Measurements from ENCODE around the gene SMPX. TPM values are rescaled to one million over a fixed set of nuclear protein-coding genes. Genes with fewer than 3 reads are reported as not detected.

The SMPX gene
- total RNA-seq, 2 donors from 2014 or later, result not detected

GRCh38 chrX:21717802-21718201 is 40.1 kb downstream of the SMPX start:
- no peak overlapping the region for H3K4me3 ChIP-seq
- DNase-seq (no peak), ATAC-seq (no peak)
- intact Hi-C loops (cut with DNase I), result no loop called here
- H3K9me3 ChIP-seq, result no peaks in the 10 kb centered on the region
- 79 to 84% methylated on average over 4 to 6 of the region's 7 CpGs for WGBS, 2 donors
- H3K27me3 ChIP-seq, result no peaks in the 10 kb centered on the region
- no peak for TF ChIP-seq POLR2A (IDR thresholded peaks at IDR 0.05)
- TF ChIP-seq CTCF (IDR thresholded peaks at IDR 0.05), result no peak
- H3K27ac ChIP-seq, result no peak overlapping the region
- no peaks in the 10 kb centered on the region for H3K36me3 ChIP-seq (replicated peaks in 1 of 2; ENCODE audit: insufficient read depth in 1 of 2, low read depth in 2 of 2)
- H3K4me1 ChIP-seq, result no peaks in the 10 kb centered on the region

- no peaks in the 10 kb centered on the region for H3K9me3 ChIP-seq
- no peak overlapping the region for H3K27ac ChIP-seq
- no peaks in the 10 kb centered on the region for H3K4me1 ChIP-seq
- intact Hi-C loops (cut with DNase I), result no loop called here
- WGBS, 2 donors, result 25 to 46% methylated on average over 2 of the region's 2 CpGs
- no peaks in the 10 kb centered on the region for H3K27me3 ChIP-seq
- no peak overlapping the region for H3K4me3 ChIP-seq
- ATAC-seq (no peak), DNase-seq (no peak)
- H3K36me3 ChIP-seq (replicated peaks in 1 of 2; ENCODE audit: insufficient read depth in 1 of 2, low read depth in 2 of 2), result no peaks in the 10 kb centered on the region
- no peak for TF ChIP-seq CTCF (IDR thresholded peaks at IDR 0.05)
- TF ChIP-seq POLR2A (IDR thresholded peaks at IDR 0.05), result no peak
Measured at GRCh38 chrX:21715825-21716224, 42.1 kb downstream of the SMPX start.

GRCh38 chrX:21715337-21715736 is 42.6 kb downstream of the SMPX start:
- no peak overlapping the region for H3K4me3 ChIP-seq
- no peaks in the 10 kb centered on the region for H3K9me3 ChIP-seq
- no peak for TF ChIP-seq POLR2A (IDR thresholded peaks at IDR 0.05)
- no peak for TF ChIP-seq CTCF (IDR thresholded peaks at IDR 0.05)
- H3K27ac ChIP-seq, result no peak overlapping the region
- 30 to 40% methylated on average over 2 of the region's 2 CpGs for WGBS, 2 donors
- H3K27me3 ChIP-seq, result no peaks in the 10 kb centered on the region
- H3K4me1 ChIP-seq, result no peaks in the 10 kb centered on the region
- DNase-seq (no peak), ATAC-seq (no peak)
- H3K36me3 ChIP-seq (replicated peaks in 1 of 2; ENCODE audit: insufficient read depth in 1 of 2, low read depth in 2 of 2), result no peaks in the 10 kb centered on the region
- intact Hi-C loops (cut with DNase I), result no loop called here

GRCh38 chrX:21711848-21712197 is 46.1 kb downstream of the SMPX start:
- Histone ChIP-seq H3K4me1 (no peaks in the 10 kb centered on the region), H3K27me3 (no peaks in the 10 kb centered on the region), H3K27ac (no peak overlapping the region), H3K36me3 (replicated peaks in 1 of 2; ENCODE audit: insufficient read depth in 1 of 2, low read depth in 2 of 2) (no peaks in the 10 kb centered on the region), H3K9me3 (no peaks in the 10 kb centered on the region), H3K4me3 (no peak overlapping the region)
- TF ChIP-seq CTCF (IDR thresholded peaks at IDR 0.05), result no peak
- no peak for TF ChIP-seq POLR2A (IDR thresholded peaks at IDR 0.05)
- ATAC-seq (no peak), DNase-seq (no peak)
- WGBS, 2 donors, result 66 to 80% methylated on average over 2 of the region's 2 CpGs
- intact Hi-C loops (cut with DNase I), result no loop called here

GRCh38 chrX:21711129-21711847 is 46.6 kb downstream of the SMPX start:
- DNase-seq (no peak), ATAC-seq (no peak)
- Histone ChIP-seq H3K4me3 (no peak overlapping the region), H3K9me3 (no peaks in the 10 kb centered on the region), H3K27me3 (no peaks in the 10 kb centered on the region), H3K27ac (no peak overlapping the region), H3K36me3 (replicated peaks in 1 of 2; ENCODE audit: insufficient read depth in 1 of 2, low read depth in 2 of 2) (no peaks in the 10 kb centered on the region), H3K4me1 (no peaks in the 10 kb centered on the region)
- TF ChIP-seq CTCF (IDR thresholded peaks at IDR 0.05), result no peak
- no peak for TF ChIP-seq POLR2A (IDR thresholded peaks at IDR 0.05)
- intact Hi-C loops (cut with DNase I), result no loop called here
- 56 to 58% methylated on average over 2 to 7 of the region's 7 CpGs for WGBS, 2 donors
